HCT116 (cell line): Measurements from ENCODE around the gene HK1. TPM values are rescaled to one million over a fixed set of nuclear protein-coding genes. Genes with fewer than 3 reads are reported as not detected.

Source experiments
- POLR2A ChIP-seq: IDR thresholded peaks from 2 replicates; pipeline ENCODE4 v1.7.0; 2011; ENCODE audit warnings: borderline replicate concordance; ENCODE audit not compliant: insufficient read depth, insufficient read length; ENCODE audit errors: extremely low read depth
- total RNA-seq: library from RNA; stranded (reverse); gene quantifications from one replicate; pipeline ENCODE4 v1.2.1, GENCODE V29; 2021; ENCODE audit not compliant: unreplicated experiment

The HK1 gene
- total RNA-seq, 1 experiment from 2014 or later, result 50.3 TPM

- no peak for TF ChIP-seq POLR2A
These were observed 173.0 kb downstream of the HK1 start, which contains the start of gene TSPAN15 (continued) for GRCh38 chr10:69451209-69451783.

Other genes with a start within 250 kb of the HK1 start
- 1.8 TPM for gene SRGN, start 190.4 kb upstream of the HK1 start, total RNA-seq
- 65.1 TPM for gene VPS26A, start 154.3 kb upstream of the HK1 start, total RNA-seq
- 59.7 TPM for gene SUPV3L1, start 98.3 kb upstream of the HK1 start, total RNA-seq
- 1.7 TPM for gene HKDC1, start 58.2 kb upstream of the HK1 start, total RNA-seq
- not detected for gene TACR2, start 138.4 kb downstream of the HK1 start, total RNA-seq
- 16.0 TPM for gene TSPAN15, start 173.0 kb downstream of the HK1 start, total RNA-seq